ENCODE data around the gene INHBA. TPM values are rescaled to one million over a fixed set of nuclear protein-coding genes. Genes with fewer than 3 reads are reported as not detected.

The INHBA gene
- total RNA-seq, 3 donors from 2014 or later, result 0.59 to 2.0 (median 0.64) TPM

- Histone ChIP-seq H3K4me1 (no peaks in the 10 kb centered on the region), H3K4me3 (peak overlapping the region; percentile 40 to 63 (median 50)), H3K27ac (peak overlapping the region; percentile 75 to 86), H3K27me3 (no peaks in the 10 kb centered on the region), H3K9me3 (no peaks in the 10 kb centered on the region), H3K36me3 (no peaks in the 10 kb centered on the region)
- TF ChIP-seq CTCF (IDR thresholded peaks at IDR 0.05) (no peak), POLR2A (IDR thresholded peaks at IDR 0.05) (no peak), POLR2AphosphoS5 (IDR thresholded peaks at IDR 0.05) (no peak)
- DNase-seq (ENCODE audit: low spot score in 2 of 2), result no peak
- intact Hi-C loops (cut with DNase I; ENCODE audit: low total_unique reads), result no loop called here
Measured at GRCh38 chr7:41699516-41699915, 3.4 kb downstream of the INHBA start.

- no peaks in the 10 kb centered on the region for H3K27me3 ChIP-seq
- TF ChIP-seq POLR2AphosphoS5 (IDR thresholded peaks at IDR 0.05) (no peak), CTCF (IDR thresholded peaks at IDR 0.05) (no peak), POLR2A (IDR thresholded peaks at IDR 0.05) (no peak)
- DNase-seq (ENCODE audit: low spot score in 2 of 2), result no peak
- peak overlapping the region; percentile 40 to 63 (median 50) for H3K4me3 ChIP-seq
- H3K4me1 ChIP-seq, result no peaks in the 10 kb centered on the region
- intact Hi-C loops (cut with DNase I; ENCODE audit: low total_unique reads), result no loop called here
- H3K27ac ChIP-seq, result peak overlapping the region; percentile 75 to 86
- no peaks in the 10 kb centered on the region for H3K36me3 ChIP-seq
- no peaks in the 10 kb centered on the region for H3K9me3 ChIP-seq
Measured at GRCh38 chr7:41698726-41699125, 4.2 kb downstream of the INHBA start.

- Histone ChIP-seq H3K4me3 (peak overlapping the region in 1 of 3 donors; percentile 63), H3K4me1 (no peaks in the 10 kb centered on the region)
Measured at GRCh38 chr7:41698114-41698513, 4.8 kb downstream of the INHBA start.

DNA sequence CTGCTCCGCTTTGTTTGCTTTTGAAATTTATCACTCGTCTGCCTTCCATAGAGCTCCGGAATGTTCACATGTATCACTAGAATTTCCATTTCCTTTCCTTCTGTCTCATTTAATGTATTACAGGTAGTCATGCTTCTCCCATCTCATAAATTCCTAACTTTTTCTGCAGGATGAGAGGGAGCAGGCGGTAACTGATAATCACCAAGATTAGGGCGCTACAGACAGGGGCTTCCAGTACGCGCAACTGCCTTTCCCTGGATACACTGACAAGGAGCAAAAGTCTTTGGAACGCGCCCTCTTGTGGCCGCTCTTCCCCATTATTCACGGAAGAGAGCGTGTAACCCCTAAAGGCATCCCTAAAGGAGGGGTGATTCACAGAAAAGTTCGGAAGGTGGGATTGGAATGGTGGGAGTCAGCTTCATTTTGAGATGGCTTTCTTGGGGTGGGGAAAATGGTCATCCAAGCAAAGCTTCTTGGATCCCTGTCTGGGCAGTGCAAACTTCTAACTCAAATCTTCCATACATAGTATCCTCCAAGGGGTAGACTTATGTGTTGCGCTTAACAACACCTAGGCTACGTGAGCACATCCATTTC, 6.5 kb downstream of the INHBA start:
- H3K36me3 ChIP-seq, result no peaks in the 10 kb centered on the region
- TF ChIP-seq POLR2A (IDR thresholded peaks at IDR 0.05) (no peak), CTCF (IDR thresholded peaks at IDR 0.05) (peak; percentile 29 to 80 (median 60)), POLR2AphosphoS5 (IDR thresholded peaks at IDR 0.05) (peak in 1 of 3 donors; percentile 8)
- peak overlapping the region; percentile 70 to 87 for H3K27ac ChIP-seq
- H3K4me1 ChIP-seq, result no peaks in the 10 kb centered on the region
- no peak for DNase-seq (ENCODE audit: low spot score in 2 of 2)
- no peaks in the 10 kb centered on the region for H3K27me3 ChIP-seq
- H3K9me3 ChIP-seq, result no peaks in the 10 kb centered on the region
- H3K4me3 ChIP-seq, result peak overlapping the region; percentile 30 to 52 (median 33)
- intact Hi-C loops (cut with DNase I; ENCODE audit: low total_unique reads), result no loop called here

More at GRCh38 chr7:41698114-41698513, 4.8 kb downstream of the INHBA start:
- TF ChIP-seq POLR2A (IDR thresholded peaks at IDR 0.05), result no peak
- TF ChIP-seq POLR2AphosphoS5 (IDR thresholded peaks at IDR 0.05), result no peak
- TF ChIP-seq CTCF (IDR thresholded peaks at IDR 0.05), result no peak
- Histone ChIP-seq H3K36me3 (no peaks in the 10 kb centered on the region), H3K27ac (no peak overlapping the region), H3K9me3 (no peaks in the 10 kb centered on the region), H3K27me3 (no peaks in the 10 kb centered on the region)
- DNase-seq (ENCODE audit: low spot score in 2 of 2), result no peak
- intact Hi-C loops (cut with DNase I; ENCODE audit: low total_unique reads), result no loop called here

DNA sequence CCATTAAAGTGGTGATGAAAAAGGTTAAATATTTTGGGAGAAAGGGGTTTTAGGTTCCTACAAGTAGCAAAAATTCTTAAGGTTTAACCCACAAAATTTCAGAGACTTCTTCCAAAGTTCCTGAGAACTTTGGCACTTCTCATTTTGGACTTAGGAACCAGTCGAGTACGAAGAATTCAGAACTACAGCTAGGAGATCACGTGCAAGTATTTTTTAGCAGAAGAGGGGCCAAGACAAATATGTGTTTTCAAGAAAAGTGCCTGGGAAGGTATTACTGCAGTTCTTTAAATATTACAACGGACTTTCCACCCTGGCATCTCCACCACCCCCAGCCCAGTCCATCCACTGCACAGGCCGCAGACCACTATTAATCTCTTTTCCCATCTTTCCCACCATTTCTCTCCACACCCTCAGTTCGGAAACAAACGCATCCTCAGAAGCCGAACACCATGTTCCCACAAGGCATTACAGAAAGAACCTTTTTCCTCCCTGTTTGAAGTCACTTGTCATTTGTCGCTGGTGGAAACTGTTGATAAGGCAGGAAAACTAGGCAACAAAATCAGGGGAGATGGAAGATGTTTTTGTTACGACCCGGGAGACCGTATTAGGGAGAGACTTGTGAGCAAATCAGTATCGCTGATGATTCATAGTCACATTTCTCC, 7.1 kb downstream of the INHBA start:
- DNase-seq (ENCODE audit: low spot score in 2 of 2), result no peak
- Histone ChIP-seq H3K27ac (peak overlapping the region; percentile 70 to 87), H3K9me3 (no peaks in the 10 kb centered on the region), H3K27me3 (no peaks in the 10 kb centered on the region), H3K4me3 (peak overlapping the region; percentile 30 to 52 (median 33)), H3K36me3 (no peaks in the 10 kb centered on the region), H3K4me1 (no peaks in the 10 kb centered on the region)
- intact Hi-C loops (cut with DNase I; ENCODE audit: low total_unique reads), result no loop called here
- no peak for TF ChIP-seq POLR2A (IDR thresholded peaks at IDR 0.05)
- TF ChIP-seq POLR2AphosphoS5 (IDR thresholded peaks at IDR 0.05), result peak in 1 of 3 donors; percentile 6

All from breast epithelium (tissue), 4 donors.